Esophagus muscularis mucosa (tissue), 3 donors: ENCODE data around the gene ATP6V0C.

Source experiments
- POLR2A ChIP-seq: fragments of 450-650 bp; IDR thresholded peaks from one replicate; pipeline ENCODE4 v1.6.1; 2017; ENCODE audit warnings: antibody characterized with exemption, moderate library complexity, mild to moderate bottlenecking, low read depth
- POLR2AphosphoS5 ChIP-seq, 2 donors: sonication (generic); formaldehyde crosslinking; IDR thresholded peaks; one replicate each; pipeline ENCODE4 v1.6.1; 2017; ENCODE audit warnings: antibody characterized with exemption in 2 of 2
- TF ChIP-seq, protein P1 (sequence below), 3 experiments: fragments of 200-600 bp in 2 of 3; fragments of 450-650 bp in 1 of 3; sonication (generic) in 2 of 3; IDR thresholded peaks; one replicate each; pipeline ENCODE4 v1.5.1; 2017 to 2019; ENCODE audit warnings: antibody characterized with exemption in 3 of 3, mild to moderate bottlenecking in 2 of 3, moderate library complexity in 1 of 3

DNA sequence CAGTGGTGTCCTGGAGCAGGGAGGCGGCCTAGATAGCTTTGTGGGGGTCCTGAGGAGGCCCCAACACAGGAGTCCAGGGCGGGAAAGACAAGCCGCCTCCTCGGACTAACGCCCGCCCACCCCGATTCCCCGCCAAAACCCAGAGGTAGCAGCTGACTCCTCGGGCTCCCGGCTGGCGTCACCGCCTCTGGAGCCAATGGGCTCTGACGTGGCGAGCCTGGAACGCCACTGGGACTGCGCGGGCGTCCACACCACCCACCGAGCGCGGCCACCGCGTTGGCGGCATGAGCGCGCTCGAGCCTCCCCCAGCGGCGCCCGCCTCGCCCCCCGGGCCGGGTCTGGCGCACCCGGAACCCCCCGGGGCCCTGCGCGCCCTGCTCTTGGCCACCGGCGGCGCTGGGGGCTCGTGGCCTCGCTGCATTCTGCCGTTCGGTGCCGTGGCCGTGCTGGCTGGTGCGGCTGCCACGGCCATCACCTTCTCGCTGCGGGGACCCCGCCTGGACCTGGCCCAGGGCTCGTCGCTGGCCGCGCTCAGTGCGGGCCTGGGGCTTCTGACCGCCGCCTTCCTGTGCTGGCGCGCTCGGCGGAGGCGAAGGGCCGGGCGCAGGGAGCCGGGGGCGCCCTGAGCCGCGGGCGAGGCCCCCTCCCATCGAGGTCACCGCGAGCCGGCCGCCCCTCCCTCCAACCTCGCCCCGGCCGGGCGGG is 46.1 kb upstream of the ATP6V0C start:
- TF ChIP-seq, protein P1, sequence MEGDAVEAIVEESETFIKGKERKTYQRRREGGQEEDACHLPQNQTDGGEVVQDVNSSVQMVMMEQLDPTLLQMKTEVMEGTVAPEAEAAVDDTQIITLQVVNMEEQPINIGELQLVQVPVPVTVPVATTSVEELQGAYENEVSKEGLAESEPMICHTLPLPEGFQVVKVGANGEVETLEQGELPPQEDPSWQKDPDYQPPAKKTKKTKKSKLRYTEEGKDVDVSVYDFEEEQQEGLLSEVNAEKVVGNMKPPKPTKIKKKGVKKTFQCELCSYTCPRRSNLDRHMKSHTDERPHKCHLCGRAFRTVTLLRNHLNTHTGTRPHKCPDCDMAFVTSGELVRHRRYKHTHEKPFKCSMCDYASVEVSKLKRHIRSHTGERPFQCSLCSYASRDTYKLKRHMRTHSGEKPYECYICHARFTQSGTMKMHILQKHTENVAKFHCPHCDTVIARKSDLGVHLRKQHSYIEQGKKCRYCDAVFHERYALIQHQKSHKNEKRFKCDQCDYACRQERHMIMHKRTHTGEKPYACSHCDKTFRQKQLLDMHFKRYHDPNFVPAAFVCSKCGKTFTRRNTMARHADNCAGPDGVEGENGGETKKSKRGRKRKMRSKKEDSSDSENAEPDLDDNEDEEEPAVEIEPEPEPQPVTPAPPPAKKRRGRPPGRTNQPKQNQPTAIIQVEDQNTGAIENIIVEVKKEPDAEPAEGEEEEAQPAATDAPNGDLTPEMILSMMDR (IDR thresholded peaks at IDR 0.05): peak in 1 of 3 experiments; percentile 7
- TF ChIP-seq POLR2A (no peak), POLR2AphosphoS5 (IDR thresholded peaks at IDR 0.05) (peak; percentile 70 to 74)
